Body of pancreas (tissue), 4 donors: ENCODE measurements around the gene HYCC2.

Experiments used
- CTCF ChIP-seq, 7 experiments: fragments of 450-650 bp in 4 of 7; fragments of 200-600 bp in 3 of 7; sonication (generic) in 3 of 7; IDR thresholded peaks; one replicate each; pipeline ENCODE4 v1.5.1; 2016 to 2019; ENCODE audit warnings: antibody characterized with exemption in 7 of 7
- POLR2A ChIP-seq, 3 donors: fragments of 450-650 bp; IDR thresholded peaks; one replicate each; pipeline ENCODE4 v1.6.1; 2016; ENCODE audit warnings: antibody characterized with exemption in 3 of 3, mild to moderate bottlenecking in 2 of 3

GRCh38 chr2:201090574-201090973 is 19.1 kb upstream of the HYCC2 start:
- TF ChIP-seq POLR2A (IDR thresholded peaks at IDR 0.05) (no peak), CTCF (IDR thresholded peaks at IDR 0.05) (no peak)
